T-helper 2 cell treated with Interferon-gamma antibody and Interleukin-4, amounts not matched to agents 5 μg/mL and 100 μg/mL, for 36 hours (primary cell): ENCODE measurements around the gene CD72.
A peak's percentile ranks its signal among the peaks of the same experiment; 100 is the strongest.

Source experiments
- DNase-seq: peaks from one replicate; pipeline ENCODE4 v3.0.0; 2021; ENCODE audit warnings: low spot score
- H3K27ac Mint-ChIP-seq: one replicate; pipeline ENCODE4 v1.8.0; 2021; ENCODE audit warnings: mild to moderate bottlenecking, mixed read lengths
- H3K27me3 Mint-ChIP-seq: one replicate; pipeline ENCODE4 v1.8.0; 2021; ENCODE audit warnings: low read depth, mixed read lengths
- H3K36me3 Mint-ChIP-seq: one replicate; pipeline ENCODE4 v1.8.0; 2021; ENCODE audit warnings: low read depth, mixed read lengths
- H3K4me1 Mint-ChIP-seq: one replicate; pipeline ENCODE4 v1.8.0; 2021; ENCODE audit warnings: low read depth, mixed read lengths
- H3K4me3 Mint-ChIP-seq: one replicate; pipeline ENCODE4 v1.8.0; 2022; ENCODE audit warnings: mild to moderate bottlenecking, moderate library complexity, mixed read lengths
- H3K9me3 Mint-ChIP-seq: one replicate; pipeline ENCODE4 v1.8.0; 2021; ENCODE audit warnings: mixed read lengths

The CD72 gene

GRCh38 chr9:35577486-35577885 lies 40.7 kb downstream of the CD72 start:
- peaks cover under 1% of the 10 kb centered on the region for H3K4me1 Mint-ChIP-seq
- peaks cover 11% of the 10 kb centered on the region for H3K36me3 Mint-ChIP-seq
- no peaks in the 10 kb centered on the region for H3K27me3 Mint-ChIP-seq
- H3K4me3 Mint-ChIP-seq = no peak overlapping the region
- H3K9me3 Mint-ChIP-seq = peaks cover 22% of the 10 kb centered on the region
- H3K27ac Mint-ChIP-seq = no peak overlapping the region
- no peak for DNase-seq

GRCh38 chr9:35575478-35575877 lies 42.7 kb downstream of the CD72 start:
- Mint-ChIP-seq H3K27me3 (no peaks in the 10 kb centered on the region), H3K27ac (no peak overlapping the region), H3K36me3 (peaks cover 6% of the 10 kb centered on the region), H3K9me3 (peaks cover 11% of the 10 kb centered on the region), H3K4me3 (no peak overlapping the region), H3K4me1 (peaks cover 11% of the 10 kb centered on the region)
- no peak for DNase-seq

- H3K27ac Mint-ChIP-seq = no peak overlapping the region
- H3K4me1 Mint-ChIP-seq = peaks cover 15% of the 10 kb centered on the region
- H3K4me3 Mint-ChIP-seq = no peak overlapping the region
- H3K27me3 Mint-ChIP-seq = no peaks in the 10 kb centered on the region
- DNase-seq = no peak
- peaks cover 4% of the 10 kb centered on the region for H3K9me3 Mint-ChIP-seq
- H3K36me3 Mint-ChIP-seq = peaks cover 3% of the 10 kb centered on the region
These were observed 43.6 kb downstream of the CD72 start for GRCh38 chr9:35574578-35575122.

GRCh38 chr9:35570709-35571504 lies 47.3 kb downstream of the CD72 start:
- Mint-ChIP-seq H3K27ac (peak overlapping the region; percentile 76), H3K9me3 (no peaks in the 10 kb centered on the region), H3K4me3 (peak overlapping the region; percentile 19), H3K4me1 (peaks cover 23% of the 10 kb centered on the region), H3K36me3 (no peaks in the 10 kb centered on the region), H3K27me3 (no peaks in the 10 kb centered on the region)
- peak; percentile 54 for DNase-seq

- no peak overlapping the region for H3K27ac Mint-ChIP-seq
- peaks cover 23% of the 10 kb centered on the region for H3K4me1 Mint-ChIP-seq
- H3K9me3 Mint-ChIP-seq = no peaks in the 10 kb centered on the region
- H3K4me3 Mint-ChIP-seq = no peak overlapping the region
- no peak for DNase-seq
- H3K27me3 Mint-ChIP-seq = no peaks in the 10 kb centered on the region
- no peaks in the 10 kb centered on the region for H3K36me3 Mint-ChIP-seq
These were observed 49.0 kb downstream of the CD72 start for GRCh38 chr9:35569206-35569605.

GRCh38 chr9:35568196-35568595 lies 50.0 kb downstream of the CD72 start:
- H3K27ac Mint-ChIP-seq = no peak overlapping the region
- H3K4me3 Mint-ChIP-seq = no peak overlapping the region
- no peaks in the 10 kb centered on the region for H3K27me3 Mint-ChIP-seq
- DNase-seq = no peak
- H3K9me3 Mint-ChIP-seq = no peaks in the 10 kb centered on the region
- peaks cover 23% of the 10 kb centered on the region for H3K4me1 Mint-ChIP-seq
- H3K36me3 Mint-ChIP-seq = no peaks in the 10 kb centered on the region

- Mint-ChIP-seq H3K9me3 (no peaks in the 10 kb centered on the region), H3K27ac (no peak overlapping the region), H3K27me3 (no peaks in the 10 kb centered on the region), H3K36me3 (no peaks in the 10 kb centered on the region), H3K4me1 (peaks cover 19% of the 10 kb centered on the region), H3K4me3 (no peak overlapping the region)
- DNase-seq = no peak
These were observed 51.8 kb downstream of the CD72 start for GRCh38 chr9:35566417-35566816.

GRCh38 chr9:35564658-35565061 lies 53.6 kb downstream of the CD72 start:
- no peak for DNase-seq
- peak overlapping the region; percentile 36 for H3K27ac Mint-ChIP-seq
- H3K4me3 Mint-ChIP-seq = no peak overlapping the region
- H3K4me1 Mint-ChIP-seq = peaks cover 9% of the 10 kb centered on the region
- no peaks in the 10 kb centered on the region for H3K36me3 Mint-ChIP-seq
- H3K27me3 Mint-ChIP-seq = no peaks in the 10 kb centered on the region
- H3K9me3 Mint-ChIP-seq = no peaks in the 10 kb centered on the region

GRCh38 chr9:35563791-35564197 lies 54.4 kb downstream of the CD72 start:
- Mint-ChIP-seq H3K9me3 (no peaks in the 10 kb centered on the region), H3K27me3 (no peaks in the 10 kb centered on the region), H3K4me1 (peaks cover 3% of the 10 kb centered on the region), H3K36me3 (no peaks in the 10 kb centered on the region), H3K27ac (no peak overlapping the region), H3K4me3 (no peak overlapping the region)
- DNase-seq = no peak

GRCh38 chr9:35562895-35563780 lies 55.1 kb downstream of the CD72 start:
- Mint-ChIP-seq H3K9me3 (no peaks in the 10 kb centered on the region), H3K36me3 (no peaks in the 10 kb centered on the region), H3K4me3 (no peak overlapping the region), H3K4me1 (peaks cover 3% of the 10 kb centered on the region), H3K27ac (peak overlapping the region; percentile 15), H3K27me3 (no peaks in the 10 kb centered on the region)
- no peak for DNase-seq

GRCh38 chr9:35561468-35562261 lies 56.5 kb downstream of the CD72 start:
- no peak for DNase-seq
- Mint-ChIP-seq H3K4me3 (no peak overlapping the region), H3K36me3 (no peaks in the 10 kb centered on the region), H3K27ac (no peak overlapping the region), H3K4me1 (no peaks in the 10 kb centered on the region), H3K27me3 (no peaks in the 10 kb centered on the region), H3K9me3 (no peaks in the 10 kb centered on the region)

- no peaks in the 10 kb centered on the region for H3K4me1 Mint-ChIP-seq
- no peaks in the 10 kb centered on the region for H3K27me3 Mint-ChIP-seq
- H3K36me3 Mint-ChIP-seq = no peaks in the 10 kb centered on the region
- DNase-seq = no peak
- no peak overlapping the region for H3K4me3 Mint-ChIP-seq
- H3K27ac Mint-ChIP-seq = no peak overlapping the region
- H3K9me3 Mint-ChIP-seq = no peaks in the 10 kb centered on the region
These were observed 57.4 kb downstream of the CD72 start for GRCh38 chr9:35560625-35561337.
